Heart left ventricle (tissue), 16 donors: ENCODE data around the gene IL31RA. TPM values are rescaled to one million over a fixed set of nuclear protein-coding genes. Genes with fewer than 3 reads are reported as not detected.

Experiments
- ATAC-seq, 4 donors: fragments of 200-7000 bp; cut with Tn5 transposase; one replicate each; pipeline ENCODE4 v1.9.1; 2020 to 2022; ENCODE audit warnings: moderate library complexity in 4 of 4, mild to moderate bottlenecking in 3 of 4, moderate number of reproducible peaks in 1 of 4
- DNase-seq, 5 donors: peaks; one replicate each; pipeline ENCODE4 v3.0.0-alpha.2; 2020
- H3K27ac ChIP-seq, 12 donors: fragments of 200-600 bp; sonication (generic) in 4 of 12; one replicate each; pipeline versions ENCODE4 v1.5.0 to v1.8.0; 2016 to 2022; ENCODE audit warnings: mild to moderate bottlenecking in 2 of 12
- H3K27me3 ChIP-seq, 9 donors: fragments of 200-600 bp; sonication (generic) in 2 of 9; one replicate each; pipeline versions ENCODE4 v1.5.1 to v1.8.0; 2016 to 2022; ENCODE audit warnings: mild to moderate bottlenecking in 3 of 9
- H3K36me3 ChIP-seq, 9 donors: fragments of 200-600 bp; sonication (generic) in 2 of 9; one replicate each; pipeline versions ENCODE4 v1.5.0 to v1.8.0; 2018 to 2022; ENCODE audit warnings: mild to moderate bottlenecking in 2 of 9
- H3K4me1 ChIP-seq, 12 donors: fragments of 200-600 bp; sonication (generic) in 4 of 12; one replicate each; pipeline versions ENCODE4 v1.5.0 to v1.8.0; 2016 to 2022; ENCODE audit warnings: mild to moderate bottlenecking in 3 of 12
- H3K4me3 ChIP-seq, 12 donors: fragments of 200-600 bp; sonication (generic) in 4 of 12; one replicate each; pipeline versions ENCODE4 v1.5.0 to v1.8.0; 2017 to 2022; ENCODE audit warnings: mild to moderate bottlenecking in 9 of 12, moderate library complexity in 4 of 12
- H3K9me3 ChIP-seq, 12 donors: fragments of 200-600 bp; sonication (generic) in 4 of 12; one replicate each; pipeline versions ENCODE4 v1.5.0 to v1.8.0; 2016 to 2022; ENCODE audit warnings: mild to moderate bottlenecking in 1 of 12
- CTCF ChIP-seq, 12 donors: fragments of 200-600 bp; sonication (generic) in 4 of 12; IDR thresholded peaks; one replicate each; pipeline versions ENCODE4 v1.5.0 to v1.8.0; 2018 to 2022; ENCODE audit warnings: antibody characterized with exemption in 12 of 12, mild to moderate bottlenecking in 5 of 12
- POLR2A ChIP-seq, 2 donors: fragments of 450-650 bp; IDR thresholded peaks; one replicate each; pipeline ENCODE4 v1.6.1; 2017; ENCODE audit warnings: antibody characterized with exemption in 2 of 2, mild to moderate bottlenecking in 2 of 2, moderate library complexity in 2 of 2
- WGBS, 4 donors: extraction: QIAGEN DNeasy Blood & Tissue Kit in 2 of 4; methylation state at CpG; one replicate each; pipeline versions ENCODE4 v1.1.5 to v1.1.7; 2013 to 2018; 5-methylcytosine and 5-hydroxymethylcytosine counted together
- intact Hi-C, 10 donors: fragments of 100-400 bp; cut with DNase I; formaldehyde crosslinking; loops; one replicate each; pipeline versions ENCODE4 v1.11.1 to v1.14.2; 2022
- polyA plus RNA-seq, 2 donors: library from polyadenylated mRNA; stranded (reverse); fragments of 200-250 nt; gene quantifications; one replicate each; pipeline ENCODE4 v1.2.3, GENCODE V29; 2013
- total RNA-seq, 9 donors: library from RNA; depleted of rRNA in 2 of 9; stranded (reverse); fragments of >200 nt in 2 of 9; fragmentation: NEBNext Ultra II Directional in 3 of 9; extraction: Animal tissue kit (Norgen Biotek cat#: 25700) in 3 of 9; gene quantifications; one replicate each; pipeline versions ENCODE4 v1.1.0 to v1.2.4, GENCODE V29; 2016 to 2023
- donor health status: ischemic (EF 13 %, LVEDD 7.1; RV severe dilation, severe dysfunction).
- donor health status: healthy with polysubstance abuse.
- donor health status: DM: no; HTN: yes; CAD: no.
- donor health status: DM: no; HTN: no; CAD: no.
- donor health status: ischemic (EF 25% LVEDD 6.9; RV normal size, moderate dysfunction).
- donor health status: ischemic (EF 25% LVEDD 5.7; RV mildly dilated, moderate dysfunction).
- donor health status: healthy.
- donor health status: DM: yes; HTN: yes; CAD: no.
- donor health status: ischemic (EF 35%, LVEDD 5.7; RV mildly dilated, moderate dysfunction).
- donor health status: nonischemic (EF 11% LVEDD 7.7; RV severe dilation, severe dysfunction).
- donor health status: DM: yes; HTN: yes; CAD: no.
- donor health status: PGD.
- donor health status: ischemic (EF 29% LVEDD 5.4; RV normal size, mild dysfunction).
- donor health status: nonischemic (EF 23%, LVEDD 6.1; RV moderate dilation, normal function).

IL31RA gene
- total and polyA plus RNA-seq, 11 donors: 0.12 to 2.2 (median 0.47) TPM; not detected in 5

GRCh38 chr5:55820488-55820887 lies 30.7 kb upstream of the IL31RA start:
- TF ChIP-seq CTCF (IDR thresholded peaks at IDR 0.05) (no peak), POLR2A (IDR thresholded peaks at IDR 0.05) (no peak)
- intact Hi-C loops: no loop called here
- H3K27ac ChIP-seq: no peak overlapping the region
- no peaks in the 10 kb centered on the region for H3K9me3 ChIP-seq
- 76 to 84% (median 83%) methylated on average over 6 of the region's 6 CpGs for WGBS, 4 donors
- no peak overlapping the region for H3K4me3 ChIP-seq
- DNase-seq: no peak
- peaks cover 0 to 55% (median 22%) of the 10 kb centered on the region in 9 donors for H3K27me3 ChIP-seq
- ATAC-seq: no peak
- H3K36me3 ChIP-seq: no peaks in the 10 kb centered on the region
- H3K4me1 ChIP-seq: peaks cover 0 to 9% (median 0%) of the 10 kb centered on the region in 12 donors

- DNase-seq: peak in 3 of 5 donors; percentile 23 to 60 (median 28)
- intact Hi-C loops: no loop called here
- 6 to 16% (median 9%) methylated on average over 23 to 45 of the region's 45 CpGs for WGBS, 4 donors
- peaks cover 0 to 62% (median 22%) of the 10 kb centered on the region in 9 donors for H3K27me3 ChIP-seq
- ATAC-seq: peak in 3 of 4 donors; percentile 34 to 54 (median 50)
- no peaks in the 10 kb centered on the region for H3K9me3 ChIP-seq
- peaks cover 0 to 9% (median 0%) of the 10 kb centered on the region in 12 donors for H3K4me1 ChIP-seq
- H3K36me3 ChIP-seq: no peaks in the 10 kb centered on the region
- peak overlapping the region in 10 of 12 donors; percentile 25 to 54 (median 44) for H3K4me3 ChIP-seq
- H3K27ac ChIP-seq: no peak overlapping the region
- TF ChIP-seq POLR2A (IDR thresholded peaks at IDR 0.05): no peak
- TF ChIP-seq CTCF (IDR thresholded peaks at IDR 0.05): no peak
Measured at GRCh38 chr5:55821731-55822512, 29.2 kb upstream of the IL31RA start.

- Histone ChIP-seq H3K4me1 (peaks cover 0 to 9% (median 0%) of the 10 kb centered on the region in 12 donors), H3K36me3 (no peaks in the 10 kb centered on the region), H3K27ac (no peak overlapping the region), H3K4me3 (no peak overlapping the region), H3K9me3 (no peaks in the 10 kb centered on the region), H3K27me3 (peaks cover 0 to 62% (median 22%) of the 10 kb centered on the region in 9 donors)
- no peak for ATAC-seq
- DNase-seq: no peak
- TF ChIP-seq POLR2A (IDR thresholded peaks at IDR 0.05) (no peak), CTCF (IDR thresholded peaks at IDR 0.05) (no peak)
- WGBS, 4 donors: 83 to 89% (median 87%) methylated on average over 1 of the region's 1 CpG
- intact Hi-C loops: no loop called here
Measured at GRCh38 chr5:55823151-55823796, 27.9 kb upstream of the IL31RA start.

- intact Hi-C loops: no loop called here
- H3K4me3 ChIP-seq: no peak overlapping the region
- DNase-seq (no peak), ATAC-seq (no peak)
- peaks cover 0 to 13% (median 0%) of the 10 kb centered on the region in 9 donors for H3K27me3 ChIP-seq
- H3K36me3 ChIP-seq: no peaks in the 10 kb centered on the region
- H3K9me3 ChIP-seq: no peaks in the 10 kb centered on the region
- TF ChIP-seq CTCF (IDR thresholded peaks at IDR 0.05): no peak
- TF ChIP-seq POLR2A (IDR thresholded peaks at IDR 0.05): no peak
- no peak overlapping the region for H3K27ac ChIP-seq
- 90 to 95% (median 92%) methylated on average over 3 of the region's 3 CpGs for WGBS, 4 donors
- H3K4me1 ChIP-seq: no peaks in the 10 kb centered on the region
Measured at GRCh38 chr5:55829956-55830355, 21.2 kb upstream of the IL31RA start.
